Naive thymus-derived CD4-positive, alpha-beta T cell (primary cell): ENCODE measurements around the gene FAM241A. TPM values are rescaled to one million over a fixed set of nuclear protein-coding genes. Genes with fewer than 3 reads are reported as not detected.

Experiments used
- ATAC-seq: fragments of 150-1000 bp; cut with Tn5 transposase; 2 replicates; pipeline ENCODE4 v1.10.0; 2021; ENCODE audit warnings: mild to moderate bottlenecking, moderate library complexity
- CTCF ChIA-PET: fragments of 350-600 bp; sonication (Branson Sonifier 250); formaldehyde crosslinking; loops from one replicate; lab custom pipeline; 2021; ENCODE audit warnings: antibody characterized with exemption; lab: Charles Lee
- POLR2A ChIA-PET: fragments of 350-600 bp; sonication (Branson Sonifier 250); formaldehyde crosslinking; loops from one replicate; lab custom pipeline; 2021; ENCODE audit warnings: antibody characterized with exemption, inconsistent platforms; lab: Charles Lee
- DNase-seq, 9 donors: peaks; one replicate each; pipeline versions ENCODE4 v3.0.0 to v3.0.0-alpha.2; 2020 to 2022; ENCODE audit warnings: mixed read lengths in 1 of 9
- H3K27ac ChIP-seq: one replicate; pipeline ENCODE4 v1.7.0; 2013; ENCODE audit warnings: mild to moderate bottlenecking, low read depth, low read length, moderate library complexity
- H3K27me3 ChIP-seq, 2 donors: one replicate each; pipeline ENCODE4 v1.7.0; 2013; ENCODE audit warnings: low read length in 2 of 2, mild to moderate bottlenecking in 2 of 2, moderate library complexity in 2 of 2; ENCODE audit not compliant: control insufficient read depth in 2 of 2, insufficient read depth in 2 of 2
- H3K36me3 ChIP-seq, 3 experiments: 1 replicate in 2 of 3; 2 replicates in 1 of 3; pipeline ENCODE4 v1.7.0; 2013; ENCODE audit warnings: low read length in 3 of 3, mild to moderate bottlenecking in 3 of 3, moderate library complexity in 1 of 3; ENCODE audit not compliant: insufficient read depth in 3 of 3, control insufficient read depth in 2 of 3
- H3K4me1 ChIP-seq, 2 donors: one replicate each; pipeline ENCODE4 v1.7.0; 2013; ENCODE audit warnings: low read length in 2 of 2, mild to moderate bottlenecking in 2 of 2, moderate library complexity in 1 of 2; ENCODE audit not compliant: control insufficient read depth in 2 of 2, insufficient read depth in 2 of 2
- H3K4me3 ChIP-seq: 2 replicates; pipeline ENCODE4 v1.7.0; 2013; ENCODE audit warnings: mild to moderate bottlenecking, low read length
- H3K9me3 ChIP-seq, 3 experiments: 1 replicate in 2 of 3; 2 replicates in 1 of 3; pipeline ENCODE4 v1.7.0; 2013; ENCODE audit warnings: low read length in 3 of 3; ENCODE audit not compliant: control insufficient read depth in 2 of 3
- H3K27ac Mint-ChIP-seq, 9 donors: one replicate each; pipeline ENCODE4 v1.8.0; 2020 to 2022; ENCODE audit warnings: mixed read lengths in 9 of 9, mild to moderate bottlenecking in 8 of 9, moderate library complexity in 5 of 9, inconsistent platforms in 2 of 9
- H3K27me3 Mint-ChIP-seq, 5 donors: one replicate each; pipeline ENCODE4 v1.8.0; 2021 to 2022; ENCODE audit warnings: mixed read lengths in 5 of 5, mild to moderate bottlenecking in 1 of 5
- H3K36me3 Mint-ChIP-seq, 5 donors: one replicate each; pipeline ENCODE4 v1.8.0; 2020 to 2022; ENCODE audit warnings: mixed read lengths in 5 of 5, mild to moderate bottlenecking in 3 of 5, inconsistent platforms in 1 of 5
- H3K4me1 Mint-ChIP-seq, 7 donors: one replicate each; pipeline ENCODE4 v1.8.0; 2020 to 2022; ENCODE audit warnings: mixed read lengths in 7 of 7, mild to moderate bottlenecking in 3 of 7, inconsistent platforms in 1 of 7
- H3K4me3 Mint-ChIP-seq, 10 donors: one replicate each; pipeline ENCODE4 v1.8.0; 2020 to 2022; ENCODE audit warnings: mild to moderate bottlenecking in 10 of 10, mixed read lengths in 10 of 10, moderate library complexity in 6 of 10, inconsistent platforms in 2 of 10
- H3K9me3 Mint-ChIP-seq, 11 donors: one replicate each; pipeline ENCODE4 v1.8.0; 2020 to 2022; ENCODE audit warnings: mixed read lengths in 11 of 11, mild to moderate bottlenecking in 4 of 11, inconsistent platforms in 1 of 11, moderate library complexity in 1 of 11
- intact Hi-C, 2 donors: fragments of 100-400 bp; cut with micrococcal nuclease; formaldehyde crosslinking; loops; one replicate each; pipeline ENCODE4 v1.15.1; 2023
- polyA plus RNA-seq, 2 donors: library from polyadenylated mRNA; unstranded; fragments of 300-500 nt; fragmentation: Illumina TruSeq; gene quantifications; one replicate each; pipeline ENCODE4 v1.2.3, GENCODE V29; 2021
- total RNA-seq, 6 experiments: library from RNA in 5 of 6; stranded (reverse) in 5 of 6; gene quantifications; 1 replicate in 5 of 6; 2 replicates in 1 of 6; pipeline ENCODE4 v1.2.3 and lab custom pipeline; 2021 to 2026

The FAM241A gene
- total and polyA plus RNA-seq, 7 experiments from 2014 or later, result 1.2 to 2.4 (median 2.0) TPM

DNA sequence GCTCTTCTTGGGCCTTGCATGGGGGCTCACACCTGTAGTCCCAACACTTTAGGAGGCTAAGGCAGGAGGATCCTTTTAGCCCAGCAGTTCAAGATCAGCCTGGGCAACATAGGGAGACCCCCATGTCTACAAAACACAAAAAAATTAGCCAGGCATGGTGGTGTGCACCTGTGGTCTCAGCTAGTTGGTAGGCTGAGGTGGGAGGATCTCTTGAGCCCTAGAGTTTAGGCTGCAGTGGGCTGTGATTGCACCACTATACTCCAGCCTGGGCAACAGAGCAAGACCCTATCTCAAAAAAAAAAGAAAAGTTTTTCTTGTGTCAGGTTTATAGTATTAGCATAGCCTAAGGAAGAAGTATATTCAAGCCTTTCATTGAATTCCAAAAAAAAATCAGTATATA lies 30.8 kb upstream of the FAM241A start:
- Histone ChIP-seq H3K9me3 (no peaks in the 10 kb centered on the region), H3K27ac (no peak overlapping the region), H3K27me3 (no peaks in the 10 kb centered on the region), H3K4me1 (no peaks in the 10 kb centered on the region), H3K36me3 (no peaks in the 10 kb centered on the region), H3K4me3 (no peak overlapping the region)
- Mint-ChIP-seq H3K9me3 (peaks cover 0 to 2% (median 0%) of the 10 kb centered on the region in 11 donors), H3K4me3 (no peak overlapping the region), H3K27me3 (no peaks in the 10 kb centered on the region), H3K4me1 (peaks cover under 1 to 15% (median 3%) of the 10 kb centered on the region in 7 donors), H3K27ac (no peak overlapping the region), H3K36me3 (peaks cover 0 to 2% (median 0%) of the 10 kb centered on the region in 5 donors)
- ATAC-seq, result no peak
- DNase-seq, result no peak
- CTCF ChIA-PET, result no interaction called here
- intact Hi-C loops, result no loop called here
- POLR2A ChIA-PET, result interaction anchor here (0.5 kb wide), 1 partner anchor 402 kb away, joined by 3 read pairs; no protein-coding TSS in a partner anchor

DNA sequence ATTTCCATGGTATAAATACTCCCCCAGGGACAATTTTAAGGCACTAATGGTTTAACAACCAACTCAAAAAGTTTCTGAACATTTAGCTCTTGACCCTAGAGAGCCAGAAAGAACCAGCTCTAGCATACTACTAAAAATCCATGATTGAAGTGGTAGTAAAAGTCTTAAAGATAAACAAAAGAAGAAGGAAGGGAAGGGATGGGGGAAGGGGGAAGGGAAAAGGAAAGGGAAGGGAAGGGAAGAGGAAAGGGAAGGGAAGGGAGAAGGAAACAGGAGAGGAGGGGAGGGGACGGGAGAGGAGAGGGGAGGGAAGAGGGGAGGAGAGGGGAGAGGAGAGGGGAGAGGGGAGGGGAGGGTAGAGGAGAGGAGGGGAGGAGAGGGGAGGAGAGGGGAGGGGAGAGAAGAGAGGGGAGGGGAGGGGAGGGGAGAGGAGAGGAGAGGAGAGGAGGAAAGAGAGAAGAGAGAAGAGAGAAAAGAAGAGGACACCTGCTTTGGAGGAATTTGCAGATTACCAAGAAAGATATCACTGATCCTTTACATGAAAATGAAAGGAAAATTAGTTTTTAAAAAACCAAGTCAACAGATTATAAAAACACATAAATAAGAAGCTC lies 26.4 kb upstream of the FAM241A start:
- Mint-ChIP-seq H3K27ac (peak overlapping the region in 1 of 9 donors; percentile 94), H3K27me3 (peaks cover 0 to 11% (median under 1%) of the 10 kb centered on the region in 5 donors), H3K4me1 (peaks cover 2 to 17% (median 11%) of the 10 kb centered on the region in 7 donors), H3K4me3 (peak overlapping the region in 1 of 10 donors; percentile 47), H3K9me3 (peaks cover 0 to 9% (median 0%) of the 10 kb centered on the region in 11 donors), H3K36me3 (peaks cover 0 to 11% (median 0%) of the 10 kb centered on the region in 5 donors)
- CTCF ChIA-PET, result no interaction called here
- DNase-seq (no peak), ATAC-seq (no peak)
- no peaks in the 10 kb centered on the region for H3K4me1 ChIP-seq
- no peak overlapping the region for H3K4me3 ChIP-seq
- no peak overlapping the region for H3K27ac ChIP-seq
- H3K36me3 ChIP-seq, result no peaks in the 10 kb centered on the region
- POLR2A ChIA-PET, result interaction anchor here (0.7 to 0.8 kb wide), 2 partner anchors 24 to 480 kb away, joined by 3 read pairs; no protein-coding TSS in a partner anchor
- no peaks in the 10 kb centered on the region for H3K9me3 ChIP-seq
- no peaks in the 10 kb centered on the region for H3K27me3 ChIP-seq
- intact Hi-C loops, result loop anchor here in 1 of 2 donors (1.0 to 5.0 kb wide), 7 partner anchors 8 to 166 kb away; partner anchors contain the start of genes AP1AR and TIFA

DNA sequence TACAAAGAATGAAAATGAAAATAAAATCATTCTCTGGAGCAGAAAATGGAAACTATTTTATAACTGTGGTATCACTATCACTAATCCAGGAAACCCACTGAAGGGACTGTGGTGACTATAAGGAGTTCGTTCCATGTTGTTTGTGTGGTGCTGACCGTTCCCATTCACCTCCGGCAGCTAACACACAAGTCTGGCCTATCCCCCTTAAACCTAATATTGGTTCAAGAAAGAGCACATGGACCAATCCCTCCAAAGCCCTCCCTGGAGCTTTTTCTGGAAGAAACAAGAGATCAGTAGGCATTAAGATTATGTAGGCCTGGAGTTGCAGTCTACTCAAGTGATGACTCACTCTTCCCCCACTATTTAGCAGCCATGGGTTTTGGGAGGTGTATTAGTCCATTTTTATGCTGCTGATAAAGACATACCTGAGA lies 25.9 kb upstream of the FAM241A start:
- Histone ChIP-seq H3K36me3 (no peaks in the 10 kb centered on the region), H3K4me1 (no peaks in the 10 kb centered on the region), H3K27ac (no peak overlapping the region), H3K9me3 (no peaks in the 10 kb centered on the region), H3K27me3 (no peaks in the 10 kb centered on the region), H3K4me3 (no peak overlapping the region)
- Mint-ChIP-seq H3K36me3 (peaks cover 0 to 11% (median 0%) of the 10 kb centered on the region in 5 donors), H3K27me3 (peaks cover 0 to 14% (median 6%) of the 10 kb centered on the region in 5 donors), H3K27ac (peak overlapping the region in 1 of 9 donors; percentile 94), H3K4me1 (peaks cover 2 to 17% (median 11%) of the 10 kb centered on the region in 7 donors), H3K4me3 (peak overlapping the region in 1 of 10 donors; percentile 65), H3K9me3 (peaks cover 0 to 9% (median 0%) of the 10 kb centered on the region in 11 donors)
- DNase-seq (peak in 1 of 9 donors; percentile 41), ATAC-seq (no peak)
- POLR2A ChIA-PET, result no interaction called here
- intact Hi-C loops, result loop anchor here in 1 of 2 donors (1.0 to 5.0 kb wide), 7 partner anchors 8 to 165 kb away; partner anchors contain the start of genes AP1AR and TIFA
- CTCF ChIA-PET, result no interaction called here

DNA sequence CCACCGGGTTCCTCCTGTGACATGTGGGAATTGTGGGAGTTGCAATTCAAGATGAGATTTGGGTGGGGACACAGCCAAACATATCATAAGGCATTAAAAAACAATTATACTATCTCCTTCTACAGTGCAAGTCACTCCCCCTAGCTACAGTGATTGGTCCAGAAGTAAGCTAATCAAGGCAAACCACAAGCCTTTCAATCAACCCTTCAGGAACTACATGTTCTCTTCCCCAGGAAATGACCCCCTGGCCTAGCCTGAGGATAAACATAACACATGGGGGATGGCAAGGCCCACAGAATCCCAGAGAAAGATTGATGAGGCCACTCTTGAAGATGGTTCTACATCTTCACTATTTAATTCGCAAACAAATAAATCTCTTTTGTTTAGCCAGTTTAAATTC lies 25.2 kb upstream of the FAM241A start:
- H3K4me1 Mint-ChIP-seq, result peaks cover 2 to 17% (median 11%) of the 10 kb centered on the region in 7 donors
- ChIA-PET POLR2A (no interaction called here), CTCF (no interaction called here)
- H3K9me3 ChIP-seq, result no peaks in the 10 kb centered on the region
- peak overlapping the region in 1 of 9 donors; percentile 94 for H3K27ac Mint-ChIP-seq
- DNase-seq (no peak), ATAC-seq (no peak)
- H3K9me3 Mint-ChIP-seq, result peaks cover 0 to 9% (median 0%) of the 10 kb centered on the region in 11 donors
- no peak overlapping the region for H3K4me3 Mint-ChIP-seq
- intact Hi-C loops, result no loop called here
- no peak overlapping the region for H3K27ac ChIP-seq
- no peak overlapping the region for H3K4me3 ChIP-seq
- no peaks in the 10 kb centered on the region for H3K27me3 ChIP-seq
- H3K36me3 ChIP-seq, result no peaks in the 10 kb centered on the region
- no peaks in the 10 kb centered on the region for H3K4me1 ChIP-seq
- peaks cover 0 to 14% (median 6%) of the 10 kb centered on the region in 5 donors for H3K27me3 Mint-ChIP-seq
- peaks cover 0 to 11% (median 0%) of the 10 kb centered on the region in 5 donors for H3K36me3 Mint-ChIP-seq

DNA sequence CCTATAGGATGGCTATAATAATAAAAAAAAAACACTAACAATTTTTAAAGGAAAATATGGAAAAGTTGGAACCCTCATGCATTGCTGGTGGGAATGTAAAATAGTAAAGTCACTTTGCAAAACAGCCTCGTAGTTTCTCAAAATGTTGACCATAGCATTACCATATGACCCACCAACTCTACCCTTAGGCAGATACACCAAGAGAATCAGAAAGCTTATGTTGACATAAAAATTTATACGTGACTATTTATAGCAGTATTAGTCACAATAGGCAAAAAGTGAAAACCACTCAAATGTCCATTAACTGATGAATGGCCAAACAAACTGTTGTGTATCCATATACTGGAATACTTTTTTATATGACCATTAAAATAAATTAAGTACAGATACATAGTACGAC lies 19.8 kb upstream of the FAM241A start:
- intact Hi-C loops, result no loop called here
- no peak for DNase-seq
- no peak overlapping the region for H3K4me3 ChIP-seq
- no peaks in the 10 kb centered on the region for H3K9me3 ChIP-seq
- H3K36me3 ChIP-seq, result no peaks in the 10 kb centered on the region
- Mint-ChIP-seq H3K27me3 (peaks cover 6 to 32% (median 10%) of the 10 kb centered on the region in 5 donors), H3K4me3 (no peak overlapping the region), H3K36me3 (peaks cover 0 to 5% (median 0%) of the 10 kb centered on the region in 5 donors), H3K9me3 (peaks cover 0 to 2% (median 0%) of the 10 kb centered on the region in 11 donors), H3K27ac (no peak overlapping the region), H3K4me1 (peaks cover 0 to 7% (median under 1%) of the 10 kb centered on the region in 7 donors)
- H3K4me1 ChIP-seq, result no peaks in the 10 kb centered on the region
- H3K27ac ChIP-seq, result no peak overlapping the region
- ATAC-seq, result no peak
- ChIA-PET POLR2A (no interaction called here), CTCF (no interaction called here)
- no peaks in the 10 kb centered on the region for H3K27me3 ChIP-seq

DNA sequence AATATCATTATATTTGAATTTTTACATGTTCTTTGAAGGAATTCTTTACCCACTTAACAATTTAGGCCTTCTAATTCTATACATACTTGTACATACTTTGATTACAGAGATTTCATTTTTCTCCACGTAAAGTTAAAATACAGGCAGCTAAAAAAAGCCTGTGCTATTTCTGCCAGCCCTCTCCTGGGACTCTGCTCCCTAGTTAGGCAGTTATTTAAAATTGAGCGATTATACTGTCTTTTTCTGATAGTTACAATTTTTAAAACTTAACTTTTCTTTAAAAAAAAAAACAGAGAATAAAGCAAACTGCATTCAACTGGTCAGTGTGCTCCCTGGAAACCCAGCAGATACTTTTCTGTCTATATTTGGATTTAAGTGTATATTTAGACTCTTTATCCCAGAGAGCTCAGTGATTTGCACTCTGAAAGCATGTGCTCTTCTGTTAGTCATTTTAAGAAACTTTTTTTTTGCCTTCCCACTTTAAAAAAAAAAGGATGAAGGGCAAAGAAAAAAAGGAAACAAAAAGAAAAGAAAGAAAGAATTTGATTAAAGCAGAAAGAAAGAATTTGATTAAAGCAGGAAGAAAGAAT lies 18.1 kb upstream of the FAM241A start:
- Histone ChIP-seq H3K4me3 (no peak overlapping the region), H3K27me3 (no peaks in the 10 kb centered on the region), H3K27ac (no peak overlapping the region), H3K9me3 (no peaks in the 10 kb centered on the region), H3K4me1 (no peaks in the 10 kb centered on the region), H3K36me3 (no peaks in the 10 kb centered on the region)
- peaks cover 0 to 3% (median 0%) of the 10 kb centered on the region in 7 donors for H3K4me1 Mint-ChIP-seq
- ChIA-PET CTCF (no interaction called here), POLR2A (no interaction called here)
- DNase-seq (no peak), ATAC-seq (no peak)
- intact Hi-C loops, result loop anchor here in 1 of 2 donors (1.0 to 2.0 kb wide), 2 partner anchors 8 to 18 kb away; partner anchors contain the start of gene FAM241A
- peaks cover 6 to 34% (median 10%) of the 10 kb centered on the region in 5 donors for H3K27me3 Mint-ChIP-seq
- no peaks in the 10 kb centered on the region for H3K36me3 Mint-ChIP-seq
- no peaks in the 10 kb centered on the region for H3K9me3 Mint-ChIP-seq
- H3K27ac Mint-ChIP-seq, result no peak overlapping the region
- no peak overlapping the region for H3K4me3 Mint-ChIP-seq
